Heart left ventricle (tissue), 16 donors: ENCODE data around the gene CUL5. TPM values are rescaled to one million over a fixed set of nuclear protein-coding genes. Genes with fewer than 3 reads are reported as not detected.

Experiments used
- ATAC-seq, 4 donors: fragments of 200-7000 bp; cut with Tn5 transposase; one replicate each; pipeline ENCODE4 v1.9.1; 2020 to 2022; ENCODE audit warnings: moderate library complexity in 4 of 4, mild to moderate bottlenecking in 3 of 4, moderate number of reproducible peaks in 1 of 4
- DNase-seq, 5 donors: peaks; one replicate each; pipeline ENCODE4 v3.0.0-alpha.2; 2020
- H3K27ac ChIP-seq, 12 donors: fragments of 200-600 bp; sonication (generic) in 4 of 12; one replicate each; pipeline versions ENCODE4 v1.5.0 to v1.8.0; 2016 to 2022; ENCODE audit warnings: mild to moderate bottlenecking in 2 of 12
- H3K27me3 ChIP-seq, 9 donors: fragments of 200-600 bp; sonication (generic) in 2 of 9; one replicate each; pipeline versions ENCODE4 v1.5.1 to v1.8.0; 2016 to 2022; ENCODE audit warnings: mild to moderate bottlenecking in 3 of 9
- H3K36me3 ChIP-seq, 9 donors: fragments of 200-600 bp; sonication (generic) in 2 of 9; one replicate each; pipeline versions ENCODE4 v1.5.0 to v1.8.0; 2018 to 2022; ENCODE audit warnings: mild to moderate bottlenecking in 2 of 9
- H3K4me1 ChIP-seq, 12 donors: fragments of 200-600 bp; sonication (generic) in 4 of 12; one replicate each; pipeline versions ENCODE4 v1.5.0 to v1.8.0; 2016 to 2022; ENCODE audit warnings: mild to moderate bottlenecking in 3 of 12
- H3K4me3 ChIP-seq, 12 donors: fragments of 200-600 bp; sonication (generic) in 4 of 12; one replicate each; pipeline versions ENCODE4 v1.5.0 to v1.8.0; 2017 to 2022; ENCODE audit warnings: mild to moderate bottlenecking in 9 of 12, moderate library complexity in 4 of 12
- H3K9me3 ChIP-seq, 12 donors: fragments of 200-600 bp; sonication (generic) in 4 of 12; one replicate each; pipeline versions ENCODE4 v1.5.0 to v1.8.0; 2016 to 2022; ENCODE audit warnings: mild to moderate bottlenecking in 1 of 12
- POLR2A ChIP-seq, 2 donors: fragments of 450-650 bp; IDR thresholded peaks; one replicate each; pipeline ENCODE4 v1.6.1; 2017; ENCODE audit warnings: antibody characterized with exemption in 2 of 2, mild to moderate bottlenecking in 2 of 2, moderate library complexity in 2 of 2
- WGBS, 4 donors: extraction: QIAGEN DNeasy Blood & Tissue Kit in 2 of 4; methylation state at CpG; one replicate each; pipeline versions ENCODE4 v1.1.5 to v1.1.7; 2013 to 2018; 5-methylcytosine and 5-hydroxymethylcytosine counted together
- intact Hi-C, 10 donors: fragments of 100-400 bp; cut with DNase I; formaldehyde crosslinking; loops; one replicate each; pipeline versions ENCODE4 v1.11.1 to v1.14.2; 2022
- polyA plus RNA-seq, 2 donors: library from polyadenylated mRNA; stranded (reverse); fragments of 200-250 nt; gene quantifications; one replicate each; pipeline ENCODE4 v1.2.3, GENCODE V29; 2013
- total RNA-seq, 9 donors: library from RNA; depleted of rRNA in 2 of 9; stranded (reverse); fragments of >200 nt in 2 of 9; fragmentation: NEBNext Ultra II Directional in 3 of 9; extraction: Animal tissue kit (Norgen Biotek cat#: 25700) in 3 of 9; gene quantifications; one replicate each; pipeline versions ENCODE4 v1.1.0 to v1.2.4, GENCODE V29; 2016 to 2023
- TF ChIP-seq, protein P1 (sequence below), 12 donors: fragments of 200-600 bp; sonication (generic) in 4 of 12; IDR thresholded peaks; one replicate each; pipeline versions ENCODE4 v1.5.0 to v1.8.0; 2018 to 2022; ENCODE audit warnings: antibody characterized with exemption in 12 of 12, mild to moderate bottlenecking in 5 of 12
- donor health status: ischemic (EF 13 %, LVEDD 7.1; RV severe dilation, severe dysfunction).
- donor health status: healthy with polysubstance abuse.
- donor health status: DM: no; HTN: yes; CAD: no.
- donor health status: DM: no; HTN: no; CAD: no.
- donor health status: ischemic (EF 25% LVEDD 6.9; RV normal size, moderate dysfunction).
- donor health status: ischemic (EF 25% LVEDD 5.7; RV mildly dilated, moderate dysfunction).
- donor health status: healthy.
- donor health status: DM: yes; HTN: yes; CAD: no.
- donor health status: ischemic (EF 35%, LVEDD 5.7; RV mildly dilated, moderate dysfunction).
- donor health status: nonischemic (EF 11% LVEDD 7.7; RV severe dilation, severe dysfunction).
- donor health status: DM: yes; HTN: yes; CAD: no.
- donor health status: PGD.
- donor health status: ischemic (EF 29% LVEDD 5.4; RV normal size, mild dysfunction).
- donor health status: nonischemic (EF 23%, LVEDD 6.1; RV moderate dilation, normal function).

CUL5 gene
- total and polyA plus RNA-seq, 11 donors = 6.0 to 46.0 (median 35.2) TPM

DNA sequence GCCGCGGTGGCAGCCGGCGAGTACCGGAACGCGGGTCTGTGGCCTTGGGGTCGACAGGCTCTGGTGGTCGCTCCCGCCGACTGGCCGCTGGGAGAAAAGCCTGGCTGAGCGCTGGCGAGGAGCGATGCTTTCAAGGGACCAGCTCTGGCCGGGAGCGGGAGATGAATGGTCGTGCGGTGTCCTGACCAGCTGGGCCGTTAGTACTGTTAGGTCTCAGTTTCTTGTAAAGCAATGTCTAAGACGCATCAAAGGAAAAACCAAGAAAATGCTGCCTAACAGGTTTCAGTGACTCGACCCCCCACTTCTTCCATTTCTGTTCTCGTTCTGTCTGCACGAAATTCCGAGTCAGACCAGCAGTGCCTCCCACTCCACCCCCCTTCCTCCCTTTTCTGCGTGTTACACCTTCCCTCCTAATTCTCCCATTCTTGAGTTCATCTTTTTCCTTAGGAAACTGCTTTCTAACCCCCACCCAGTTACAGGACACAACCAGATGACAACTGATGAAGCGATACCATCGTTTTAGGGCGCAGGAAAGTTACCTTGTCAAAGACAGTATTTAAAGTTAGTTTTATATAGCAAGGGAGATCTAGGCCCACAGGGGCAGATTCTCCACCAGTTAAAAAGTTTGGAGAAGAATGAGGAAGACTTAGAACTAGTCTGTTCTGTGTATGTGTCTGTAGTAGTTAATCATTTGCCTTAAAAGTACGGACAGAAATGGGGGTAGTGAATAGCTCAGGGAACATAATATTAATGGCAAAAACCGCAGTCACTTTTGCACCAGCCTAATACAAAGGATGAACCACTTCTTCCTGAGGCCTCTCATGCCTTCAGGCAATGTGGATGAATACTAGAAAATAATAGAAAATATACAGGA is 1.0 kb downstream of the CUL5 start:
- ATAC-seq = peak in 3 of 4 donors; percentile 6 to 31 (median 12)
- intact Hi-C loops = loop anchor here in 7 of 10 donors (2.0 to 10.0 kb wide), 5 partner anchors 213 to 655 kb away; partner anchors contain the start of genes ATM (in 2 of the 7), NPAT (in 2 of the 7) and DDX10 (in 1 of the 7)
- no peak for DNase-seq
- WGBS, 4 donors = 2 to 3% (median 3%) methylated on average over 22 to 31 of the region's 31 CpGs
- H3K27ac ChIP-seq = peak overlapping the region; percentile 85 to 100 (median 98)
- H3K4me1 ChIP-seq = peaks cover 0 to 55% (median 42%) of the 10 kb centered on the region in 12 donors
- H3K9me3 ChIP-seq = no peaks in the 10 kb centered on the region
- no peak for TF ChIP-seq POLR2A (IDR thresholded peaks at IDR 0.05)
- TF ChIP-seq, protein P1, sequence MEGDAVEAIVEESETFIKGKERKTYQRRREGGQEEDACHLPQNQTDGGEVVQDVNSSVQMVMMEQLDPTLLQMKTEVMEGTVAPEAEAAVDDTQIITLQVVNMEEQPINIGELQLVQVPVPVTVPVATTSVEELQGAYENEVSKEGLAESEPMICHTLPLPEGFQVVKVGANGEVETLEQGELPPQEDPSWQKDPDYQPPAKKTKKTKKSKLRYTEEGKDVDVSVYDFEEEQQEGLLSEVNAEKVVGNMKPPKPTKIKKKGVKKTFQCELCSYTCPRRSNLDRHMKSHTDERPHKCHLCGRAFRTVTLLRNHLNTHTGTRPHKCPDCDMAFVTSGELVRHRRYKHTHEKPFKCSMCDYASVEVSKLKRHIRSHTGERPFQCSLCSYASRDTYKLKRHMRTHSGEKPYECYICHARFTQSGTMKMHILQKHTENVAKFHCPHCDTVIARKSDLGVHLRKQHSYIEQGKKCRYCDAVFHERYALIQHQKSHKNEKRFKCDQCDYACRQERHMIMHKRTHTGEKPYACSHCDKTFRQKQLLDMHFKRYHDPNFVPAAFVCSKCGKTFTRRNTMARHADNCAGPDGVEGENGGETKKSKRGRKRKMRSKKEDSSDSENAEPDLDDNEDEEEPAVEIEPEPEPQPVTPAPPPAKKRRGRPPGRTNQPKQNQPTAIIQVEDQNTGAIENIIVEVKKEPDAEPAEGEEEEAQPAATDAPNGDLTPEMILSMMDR (IDR thresholded peaks at IDR 0.05) = no peak
- H3K27me3 ChIP-seq = no peaks in the 10 kb centered on the region
- peaks cover 0 to 3% (median 0%) of the 10 kb centered on the region in 9 donors for H3K36me3 ChIP-seq
- peak overlapping the region; percentile 71 to 99 (median 88) for H3K4me3 ChIP-seq

- Histone ChIP-seq H3K36me3 (peaks cover 0 to 3% (median 0%) of the 10 kb centered on the region in 9 donors), H3K9me3 (no peaks in the 10 kb centered on the region), H3K27me3 (no peaks in the 10 kb centered on the region), H3K27ac (no peak overlapping the region), H3K4me3 (no peak overlapping the region), H3K4me1 (peaks cover 6 to 71% (median 46%) of the 10 kb centered on the region in 12 donors)
- intact Hi-C loops = no loop called here
- no peak for TF ChIP-seq POLR2A (IDR thresholded peaks at IDR 0.05)
- TF ChIP-seq, protein P1 (IDR thresholded peaks at IDR 0.05) = no peak
- DNase-seq (no peak), ATAC-seq (no peak)
- 91 to 95% (median 94%) methylated on average over 5 of the region's 5 CpGs for WGBS, 4 donors
Measured at GRCh38 chr11:108012139-108012725, 3.5 kb downstream of the CUL5 start.

GRCh38 chr11:108016647-108017046 is 7.9 kb downstream of the CUL5 start:
- no peak for DNase-seq
- no peak for ATAC-seq
- TF ChIP-seq POLR2A (IDR thresholded peaks at IDR 0.05) = no peak
- TF ChIP-seq, protein P1 (IDR thresholded peaks at IDR 0.05) = no peak
- intact Hi-C loops = no loop called here
- H3K36me3 ChIP-seq = peaks cover 0 to 3% (median 0%) of the 10 kb centered on the region in 9 donors
- H3K9me3 ChIP-seq = no peaks in the 10 kb centered on the region
- H3K27ac ChIP-seq = no peak overlapping the region
- H3K4me3 ChIP-seq = no peak overlapping the region
- peaks cover 0 to 63% (median 32%) of the 10 kb centered on the region in 12 donors for H3K4me1 ChIP-seq
- no peaks in the 10 kb centered on the region for H3K27me3 ChIP-seq

DNA sequence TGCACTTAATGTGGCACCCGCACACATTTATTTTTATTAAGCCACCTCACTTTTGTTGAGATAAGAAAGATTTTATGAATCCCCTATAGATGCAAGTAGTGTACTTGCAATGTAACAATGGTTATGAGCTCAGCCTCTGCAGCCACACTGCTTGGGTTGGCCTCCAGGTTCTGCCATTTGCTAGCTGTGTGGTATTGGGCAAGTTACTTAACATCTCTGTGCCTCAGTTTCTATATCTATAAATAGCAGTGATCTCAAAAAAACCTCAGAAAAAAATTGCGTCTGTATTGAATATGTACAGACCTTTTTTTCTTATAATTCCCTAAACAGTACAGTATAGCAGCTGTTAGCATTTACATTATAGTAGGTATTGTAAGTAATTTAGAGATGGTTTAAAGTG is 10.0 kb downstream of the CUL5 start:
- DNase-seq = no peak
- Histone ChIP-seq H3K4me1 (peaks cover 0 to 42% (median 14%) of the 10 kb centered on the region in 12 donors), H3K36me3 (peaks cover 0 to 2% (median 0%) of the 10 kb centered on the region in 9 donors), H3K9me3 (no peaks in the 10 kb centered on the region), H3K27ac (no peak overlapping the region), H3K4me3 (no peak overlapping the region), H3K27me3 (no peaks in the 10 kb centered on the region)
- intact Hi-C loops = no loop called here
- no peak for TF ChIP-seq POLR2A (IDR thresholded peaks at IDR 0.05)
- TF ChIP-seq, protein P1 (IDR thresholded peaks at IDR 0.05) = no peak
- 91 to 94% (median 93%) methylated on average over 2 of the region's 2 CpGs for WGBS, 4 donors
- no peak for ATAC-seq
